ENCODE results near the gene RBMS3.

Gene RBMS3

GRCh38 chr3:29525254-29525881, 244.5 kb downstream of the RBMS3 start:
- DNase-seq (ENCODE audit: low read depth), result no peak

GRCh38 chr3:29527246-29527645, 246.4 kb downstream of the RBMS3 start:
- DNase-seq (ENCODE audit: low read depth), result no peak

GRCh38 chr3:29531644-29532043, 250.8 kb downstream of the RBMS3 start:
- no peak for DNase-seq (ENCODE audit: low read depth)

- no peak for DNase-seq (ENCODE audit: low read depth)
Observed at GRCh38 chr3:29532473-29532872, 251.6 kb downstream of the RBMS3 start.

GRCh38 chr3:29534006-29534405, 253.1 kb downstream of the RBMS3 start:
- DNase-seq (ENCODE audit: low read depth), result no peak

- no peak for DNase-seq (ENCODE audit: low read depth)
Observed at GRCh38 chr3:29536016-29536758, 255.3 kb downstream of the RBMS3 start.

GRCh38 chr3:29537889-29538609, 257.2 kb downstream of the RBMS3 start:
- no peak for DNase-seq (ENCODE audit: low read depth)

GRCh38 chr3:29538610-29538958, 257.7 kb downstream of the RBMS3 start:
- DNase-seq (ENCODE audit: low read depth), result no peak

- no peak for DNase-seq (ENCODE audit: low read depth)
Observed at GRCh38 chr3:29540544-29540943, 259.7 kb downstream of the RBMS3 start.

- DNase-seq (ENCODE audit: low read depth), result no peak
Observed at GRCh38 chr3:29544701-29545363, 264.0 kb downstream of the RBMS3 start.

- DNase-seq (ENCODE audit: low read depth), result no peak
Observed at GRCh38 chr3:29545615-29546014, 264.7 kb downstream of the RBMS3 start.

- DNase-seq (ENCODE audit: low read depth), result no peak
Observed at GRCh38 chr3:29552051-29552450, 271.2 kb downstream of the RBMS3 start.

- DNase-seq (ENCODE audit: low read depth), result no peak
Observed at GRCh38 chr3:29554566-29554965, 273.7 kb downstream of the RBMS3 start.

GRCh38 chr3:29555590-29555989, 274.7 kb downstream of the RBMS3 start:
- DNase-seq (ENCODE audit: low read depth), result no peak

- DNase-seq (ENCODE audit: low read depth), result no peak
Observed at GRCh38 chr3:29557186-29557585, 276.3 kb downstream of the RBMS3 start.

- DNase-seq (ENCODE audit: low read depth), result no peak
Observed at GRCh38 chr3:29557825-29558224, 277.0 kb downstream of the RBMS3 start.

- DNase-seq (ENCODE audit: low read depth), result no peak
Observed at GRCh38 chr3:29559741-29560465, 279.0 kb downstream of the RBMS3 start.

GRCh38 chr3:29561651-29562149, 280.8 kb downstream of the RBMS3 start:
- DNase-seq (ENCODE audit: low read depth), result no peak

GRCh38 chr3:29565236-29565635, 284.4 kb downstream of the RBMS3 start:
- no peak for DNase-seq (ENCODE audit: low read depth)

- no peak for DNase-seq (ENCODE audit: low read depth)
Observed at GRCh38 chr3:29567501-29567900, 286.6 kb downstream of the RBMS3 start.

- no peak for DNase-seq (ENCODE audit: low read depth)
Observed at GRCh38 chr3:29568355-29568754, 287.5 kb downstream of the RBMS3 start.

- DNase-seq (ENCODE audit: low read depth), result no peak
Observed at GRCh38 chr3:29576181-29576580, 295.3 kb downstream of the RBMS3 start.

Data from stimulated activated CD4-positive, alpha-beta T cell treated with anti-CD3 and anti-CD28 coated beads, Interleukin-2, amount 100 ng/mL, for 4 hours (primary cell).